ENCODE data around the gene FBXL15. TPM values are rescaled to one million over a fixed set of nuclear protein-coding genes. Genes with fewer than 3 reads are reported as not detected.
A peak's percentile ranks its signal among the peaks of the same experiment; 100 is the strongest.

The FBXL15 gene
- total RNA-seq, 2 donors from 2014 or later = 9.7 to 11.4 TPM

GRCh38 chr10:102395400-102396316 is 25.0 kb upstream of the FBXL15 start, which contains the start of gene NFKB2:
NFKB2 (plus strand) TSS chr10:102395705; CDS start chr10:102395960, 255 bp downstream.
- Histone ChIP-seq H3K9me3 (ENCODE audit: control insufficient read depth, low read length) (no peaks in the 10 kb centered on the region), H3K27me3 (ENCODE audit: control insufficient read depth, insufficient read depth, low read length, poor library complexity, severe bottlenecking) (peaks cover 11% of the 10 kb centered on the region), H3K9ac (ENCODE audit: extremely low read depth, low read length, poor library complexity, severe bottlenecking) (peak within 1 kb of the TSS; percentile 59), H3K36me3 (ENCODE audit: control insufficient read depth, insufficient read depth, low read length) (peaks cover 15% of the 10 kb centered on the region), H3K4me3 (ENCODE audit: low read length) (peak within 1 kb of the TSS; percentile 89), H3K4me1 (ENCODE audit: control insufficient read depth, insufficient read depth, low read length) (peaks cover 7% of the 10 kb centered on the region), H3K27ac (ENCODE audit: low read depth, low read length) (no peak within 1 kb of the TSS)
- Mint-ChIP-seq H3K27me3 (ENCODE audit: insufficient read depth) (peaks cover 28% of the 10 kb centered on the region), H3K9me3 (no peaks in the 10 kb centered on the region), H3K4me3 (peak within 1 kb of the TSS; percentile 70), H3K27ac (peak within 1 kb of the TSS; percentile 72), H3K36me3 (ENCODE audit: low read depth) (peaks cover 15% of the 10 kb centered on the region), H3K4me1 (peaks cover 20% of the 10 kb centered on the region)
- WGBS, 2 experiments (ENCODE audit: insufficient coverage in 1 of 2, insufficient read length in 1 of 2) = 2 to 3% methylated on average over 12 to 41 of the region's 42 CpGs
- no peak for TF ChIP-seq CTCF (conservative IDR thresholded peaks at IDR 0.05)
- DNase-seq = peak; percentile 96

- Mint-ChIP-seq H3K27ac (peak overlapping the region; percentile 72), H3K4me3 (peak overlapping the region; percentile 70)
- H3K27ac ChIP-seq (ENCODE audit: low read depth, low read length) = no peak overlapping the region
These were observed 24.4 kb upstream of the FBXL15 start for GRCh38 chr10:102396317-102396650.

DNA sequence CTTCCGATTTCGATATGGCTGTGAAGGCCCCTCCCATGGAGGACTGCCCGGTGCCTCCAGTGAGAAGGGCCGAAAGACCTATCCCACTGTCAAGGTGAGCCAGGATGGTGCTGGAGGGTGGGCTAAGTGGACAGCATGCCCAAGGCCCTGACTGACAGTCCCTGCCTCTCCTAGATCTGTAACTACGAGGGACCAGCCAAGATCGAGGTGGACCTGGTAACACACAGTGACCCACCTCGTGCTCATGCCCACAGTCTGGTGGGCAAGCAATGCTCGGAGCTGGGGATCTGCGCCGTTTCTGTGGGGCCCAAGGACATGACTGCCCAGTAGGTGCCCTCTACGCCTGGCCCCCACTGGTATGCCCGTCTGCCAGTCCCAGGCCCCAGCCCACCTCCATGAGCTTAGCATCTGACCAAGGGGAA is 23.9 kb upstream of the FBXL15 start:
- no peak overlapping the region for H3K9ac ChIP-seq (ENCODE audit: extremely low read depth, low read length, poor library complexity, severe bottlenecking)
- Mint-ChIP-seq H3K36me3 (ENCODE audit: low read depth) (peaks cover 21% of the 10 kb centered on the region), H3K4me1 (peaks cover 20% of the 10 kb centered on the region), H3K9me3 (no peaks in the 10 kb centered on the region), H3K27me3 (ENCODE audit: insufficient read depth) (peaks cover 28% of the 10 kb centered on the region), H3K27ac (no peak overlapping the region), H3K4me3 (peak overlapping the region; percentile 70)
- no peak for TF ChIP-seq CTCF (conservative IDR thresholded peaks at IDR 0.05)
- H3K27ac ChIP-seq (ENCODE audit: low read depth, low read length) = no peak overlapping the region
- H3K4me3 ChIP-seq (ENCODE audit: low read length) = peak overlapping the region; percentile 89
- H3K4me1 ChIP-seq (ENCODE audit: control insufficient read depth, insufficient read depth, low read length) = peaks cover 7% of the 10 kb centered on the region
- H3K36me3 ChIP-seq (ENCODE audit: control insufficient read depth, insufficient read depth, low read length) = peaks cover 25% of the 10 kb centered on the region
- WGBS, 2 experiments (ENCODE audit: insufficient coverage in 1 of 2, insufficient read length in 1 of 2) = 94 to 96% methylated on average over 11 to 12 of the region's 12 CpGs
- no peak for DNase-seq
- peaks cover 11% of the 10 kb centered on the region for H3K27me3 ChIP-seq (ENCODE audit: control insufficient read depth, insufficient read depth, low read length, poor library complexity, severe bottlenecking)
- no peaks in the 10 kb centered on the region for H3K9me3 ChIP-seq (ENCODE audit: control insufficient read depth, low read length)

More at GRCh38 chr10:102396317-102396650, 24.4 kb upstream of the FBXL15 start:
- no peak for DNase-seq
- H3K4me3 ChIP-seq (ENCODE audit: low read length) = peak overlapping the region; percentile 89
- H3K4me1 ChIP-seq (ENCODE audit: control insufficient read depth, insufficient read depth, low read length) = peaks cover 7% of the 10 kb centered on the region
- Mint-ChIP-seq H3K27me3 (ENCODE audit: insufficient read depth) (peaks cover 28% of the 10 kb centered on the region), H3K36me3 (ENCODE audit: low read depth) (peaks cover 18% of the 10 kb centered on the region), H3K4me1 (peaks cover 20% of the 10 kb centered on the region), H3K9me3 (no peaks in the 10 kb centered on the region)
- peaks cover 11% of the 10 kb centered on the region for H3K27me3 ChIP-seq (ENCODE audit: control insufficient read depth, insufficient read depth, low read length, poor library complexity, severe bottlenecking)
- WGBS, 2 experiments (ENCODE audit: insufficient coverage in 1 of 2, insufficient read length in 1 of 2) = 73 to 80% methylated on average over 2 to 4 of the region's 4 CpGs
- H3K36me3 ChIP-seq (ENCODE audit: control insufficient read depth, insufficient read depth, low read length) = peaks cover 21% of the 10 kb centered on the region
- peak overlapping the region; percentile 59 for H3K9ac ChIP-seq (ENCODE audit: extremely low read depth, low read length, poor library complexity, severe bottlenecking)
- no peaks in the 10 kb centered on the region for H3K9me3 ChIP-seq (ENCODE audit: control insufficient read depth, low read length)
- no peak for TF ChIP-seq CTCF (conservative IDR thresholded peaks at IDR 0.05)
